DOHH2 (cell line): ENCODE measurements around the gene ATP8B4.

Experiments used
- H3F3A ChIP-seq: fragments of 200-600 bp; sonication (generic), shearing (Covaris generic); 2 replicates; pipeline ENCODE4 v1.6.0; 2016; ENCODE audit warnings: antibody characterized with exemption, mild to moderate bottlenecking; ENCODE audit not compliant: control insufficient read depth, insufficient read depth
- H3K27ac ChIP-seq: fragments of 200-600 bp; sonication (generic); 2 replicates; pipeline ENCODE4 v1.5.1; 2014; ENCODE audit warnings: low read depth, mild to moderate bottlenecking, low read length, moderate library complexity
- H3K27me3 ChIP-seq: fragments of 200-600 bp; sonication (generic); 2 replicates; pipeline ENCODE4 v1.6.1; 2014; ENCODE audit warnings: mild to moderate bottlenecking, low read length, mixed read lengths; ENCODE audit not compliant: control insufficient read depth
- H3K36me3 ChIP-seq: fragments of 200-600 bp; sonication (generic); 2 replicates; pipeline ENCODE4 v1.6.1; 2014; ENCODE audit warnings: mild to moderate bottlenecking, low read length, moderate library complexity, mixed read lengths; ENCODE audit not compliant: control insufficient read depth
- H3K4me1 ChIP-seq: fragments of 200-600 bp; sonication (generic); 2 replicates; pipeline ENCODE4 v1.6.1; 2014; ENCODE audit warnings: mild to moderate bottlenecking, low read length, mixed read lengths; ENCODE audit not compliant: control insufficient read depth
- H3K4me2 ChIP-seq: fragments of 200-600 bp; sonication (generic); 2 replicates; pipeline ENCODE4 v1.6.0; 2014; ENCODE audit warnings: mild to moderate bottlenecking, low read length, moderate library complexity
- H3K4me3 ChIP-seq: fragments of 200-600 bp; sonication (generic); 2 replicates; pipeline ENCODE4 v1.5.1; 2014; ENCODE audit warnings: mild to moderate bottlenecking, low read length, mixed read lengths
- H3K79me2 ChIP-seq: fragments of 200-600 bp; sonication (generic); 2 replicates; pipeline ENCODE4 v1.6.1; 2014; ENCODE audit warnings: mild to moderate bottlenecking, low read length, mixed read lengths; ENCODE audit not compliant: control insufficient read depth
- H3K9me2 ChIP-seq: fragments of 200-600 bp; sonication (generic); replicated peaks from 2 replicates; pipeline ENCODE4 v1.6.1; 2014; ENCODE audit warnings: mild to moderate bottlenecking, low read length, mixed read lengths; ENCODE audit not compliant: control insufficient read depth
- H3K9me3 ChIP-seq: fragments of 200-600 bp; sonication (generic); 2 replicates; pipeline ENCODE4 v1.6.1; 2014; ENCODE audit warnings: antibody characterized with exemption, low read length, mixed read lengths; ENCODE audit not compliant: control insufficient read depth, insufficient read depth
- H4K20me1 ChIP-seq: fragments of 200-600 bp; sonication (generic); 2 replicates; pipeline ENCODE4 v1.6.0; 2014; ENCODE audit warnings: low read depth, mild to moderate bottlenecking, antibody characterized with exemption, low read length, moderate library complexity; ENCODE audit not compliant: control insufficient read depth, insufficient read depth
- EZH2phosphoT487 ChIP-seq: fragments of 200-600 bp; sonication (generic); IDR thresholded peaks from 2 replicates; pipeline ENCODE4 v1.6.1; 2017; ENCODE audit warnings: borderline replicate concordance, mild to moderate bottlenecking, antibody characterized with exemption, low read length, moderate library complexity, mixed read lengths
- TF ChIP-seq, protein P1 (sequence below): fragments of 200-600 bp; sonication (generic); IDR thresholded peaks from one replicate; pipeline ENCODE4 v1.5.1; 2014; ENCODE audit warnings: antibody characterized with exemption, mild to moderate bottlenecking, low read depth, low read length; ENCODE audit not compliant: poor library complexity, severe bottlenecking

The ATP8B4 gene

GRCh38 chr15:50046867-50047266 is 72.2 kb downstream of the ATP8B4 start:
- no peak overlapping the region for H3K4me3 ChIP-seq
- H3K9me2 ChIP-seq = no peaks in the 10 kb centered on the region
- no peaks in the 10 kb centered on the region for H3K4me1 ChIP-seq
- no peak overlapping the region for H3K4me2 ChIP-seq
- no peaks in the 10 kb centered on the region for H3K36me3 ChIP-seq
- H3F3A ChIP-seq = no peaks in the 10 kb centered on the region
- no peak overlapping the region for H3K27ac ChIP-seq
- no peak for TF ChIP-seq EZH2phosphoT487
- TF ChIP-seq, protein P1, sequence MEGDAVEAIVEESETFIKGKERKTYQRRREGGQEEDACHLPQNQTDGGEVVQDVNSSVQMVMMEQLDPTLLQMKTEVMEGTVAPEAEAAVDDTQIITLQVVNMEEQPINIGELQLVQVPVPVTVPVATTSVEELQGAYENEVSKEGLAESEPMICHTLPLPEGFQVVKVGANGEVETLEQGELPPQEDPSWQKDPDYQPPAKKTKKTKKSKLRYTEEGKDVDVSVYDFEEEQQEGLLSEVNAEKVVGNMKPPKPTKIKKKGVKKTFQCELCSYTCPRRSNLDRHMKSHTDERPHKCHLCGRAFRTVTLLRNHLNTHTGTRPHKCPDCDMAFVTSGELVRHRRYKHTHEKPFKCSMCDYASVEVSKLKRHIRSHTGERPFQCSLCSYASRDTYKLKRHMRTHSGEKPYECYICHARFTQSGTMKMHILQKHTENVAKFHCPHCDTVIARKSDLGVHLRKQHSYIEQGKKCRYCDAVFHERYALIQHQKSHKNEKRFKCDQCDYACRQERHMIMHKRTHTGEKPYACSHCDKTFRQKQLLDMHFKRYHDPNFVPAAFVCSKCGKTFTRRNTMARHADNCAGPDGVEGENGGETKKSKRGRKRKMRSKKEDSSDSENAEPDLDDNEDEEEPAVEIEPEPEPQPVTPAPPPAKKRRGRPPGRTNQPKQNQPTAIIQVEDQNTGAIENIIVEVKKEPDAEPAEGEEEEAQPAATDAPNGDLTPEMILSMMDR = no peak
- H3K79me2 ChIP-seq = no peaks in the 10 kb centered on the region
- H3K27me3 ChIP-seq = 0 out of 2 replicates have a peak, but pooled peaks cover 2% of the 10 kb centered on the region
- no peaks in the 10 kb centered on the region for H4K20me1 ChIP-seq
- H3K9me3 ChIP-seq = peaks cover 8% of the 10 kb centered on the region; the same call in 1 of the 2 replicates

DNA sequence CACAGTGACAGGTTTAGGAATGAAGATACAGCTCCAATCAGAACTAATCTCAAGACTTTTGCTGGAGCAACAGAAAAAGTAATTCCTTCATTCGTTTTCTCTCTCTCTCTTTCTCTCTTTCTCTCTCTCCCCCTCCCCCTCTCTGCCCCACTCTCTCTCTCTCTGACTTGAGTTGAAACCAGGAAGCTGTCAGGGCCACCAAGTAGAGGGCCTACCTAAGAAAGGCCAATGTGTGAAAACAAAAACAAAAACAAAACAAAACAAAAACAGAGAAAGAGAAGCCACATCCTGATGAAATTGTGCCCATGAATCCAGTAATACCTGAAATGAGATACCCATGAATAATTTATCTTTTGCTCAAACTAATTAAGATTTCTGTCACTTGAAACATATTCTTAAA is 72.9 kb downstream of the ATP8B4 start:
- Histone ChIP-seq H3K4me1 (no peaks in the 10 kb centered on the region), H3F3A (no peaks in the 10 kb centered on the region), H3K79me2 (no peaks in the 10 kb centered on the region), H3K27me3 (0 out of 2 replicates have a peak, but pooled peaks cover 2% of the 10 kb centered on the region), H3K9me3 (peaks cover 8% of the 10 kb centered on the region; the same call in 1 of the 2 replicates), H3K4me2 (no peak overlapping the region), H3K4me3 (no peak overlapping the region), H3K27ac (no peak overlapping the region), H4K20me1 (no peaks in the 10 kb centered on the region), H3K9me2 (no peaks in the 10 kb centered on the region), H3K36me3 (no peaks in the 10 kb centered on the region)
- TF ChIP-seq, protein P1 = no peak
- no peak for TF ChIP-seq EZH2phosphoT487

DNA sequence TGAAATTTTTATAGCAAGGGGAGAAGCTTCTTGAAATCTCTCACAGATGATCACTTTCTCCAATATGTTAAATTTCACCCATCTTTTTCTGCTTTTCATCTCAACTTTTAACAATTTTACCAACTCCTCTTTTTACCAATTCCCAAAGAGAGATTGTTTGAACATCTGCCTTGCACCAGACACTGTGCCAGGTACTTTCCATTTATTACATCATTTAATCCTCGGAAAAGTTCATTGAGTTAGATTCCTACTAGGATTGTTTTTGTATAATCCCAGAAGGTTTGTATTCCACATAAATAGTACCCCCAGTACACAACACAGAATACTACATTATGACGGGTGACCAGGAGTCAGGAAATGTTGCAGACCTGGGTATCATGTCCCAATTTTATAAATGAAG is 74.1 kb downstream of the ATP8B4 start:
- H3K36me3 ChIP-seq = no peaks in the 10 kb centered on the region
- H3K4me2 ChIP-seq = no peak overlapping the region
- no peak overlapping the region for H3K4me3 ChIP-seq
- no peaks in the 10 kb centered on the region for H3K79me2 ChIP-seq
- no peak overlapping the region for H3K27ac ChIP-seq
- H3K27me3 ChIP-seq = no peaks in the 10 kb centered on the region
- no peaks in the 10 kb centered on the region for H4K20me1 ChIP-seq
- H3K9me2 ChIP-seq = no peaks in the 10 kb centered on the region
- H3K9me3 ChIP-seq = peaks cover 8% of the 10 kb centered on the region; the same call in 1 of the 2 replicates
- TF ChIP-seq, protein P1 = no peak
- no peak for TF ChIP-seq EZH2phosphoT487
- no peaks in the 10 kb centered on the region for H3F3A ChIP-seq
- no peaks in the 10 kb centered on the region for H3K4me1 ChIP-seq

GRCh38 chr15:50044406-50044805 is 74.6 kb downstream of the ATP8B4 start:
- no peak overlapping the region for H3K27ac ChIP-seq
- H3K4me2 ChIP-seq = no peak overlapping the region
- TF ChIP-seq, protein P1 = no peak
- TF ChIP-seq EZH2phosphoT487 = no peak
- no peaks in the 10 kb centered on the region for H3K4me1 ChIP-seq
- no peak overlapping the region for H3K4me3 ChIP-seq
- H3K79me2 ChIP-seq = no peaks in the 10 kb centered on the region
- H3K9me2 ChIP-seq = no peaks in the 10 kb centered on the region
- H4K20me1 ChIP-seq = no peaks in the 10 kb centered on the region
- no peaks in the 10 kb centered on the region for H3K27me3 ChIP-seq
- no peaks in the 10 kb centered on the region for H3F3A ChIP-seq
- H3K9me3 ChIP-seq = peaks cover 8% of the 10 kb centered on the region; the same call in 1 of the 2 replicates
- H3K36me3 ChIP-seq = no peaks in the 10 kb centered on the region
